GM19372 (cell line): ENCODE data around the gene IKZF2.
A peak's percentile ranks its signal among the peaks of the same experiment; 100 is the strongest.
"Not testable (repeated sequence)": the region's sequence is repeated elsewhere in the genome, so short reads cannot be mapped to it uniquely, and the experiment has no call there.

Experiments used
- ATAC-seq: cut with Tn5 transposase; IDR thresholded peaks from one replicate; pipeline ENCODE4 v1.9.1; 2021; ENCODE audit warnings: mild to moderate bottlenecking, low read depth, moderate library complexity; ENCODE audit not compliant: unreplicated experiment

The IKZF2 gene

DNA sequence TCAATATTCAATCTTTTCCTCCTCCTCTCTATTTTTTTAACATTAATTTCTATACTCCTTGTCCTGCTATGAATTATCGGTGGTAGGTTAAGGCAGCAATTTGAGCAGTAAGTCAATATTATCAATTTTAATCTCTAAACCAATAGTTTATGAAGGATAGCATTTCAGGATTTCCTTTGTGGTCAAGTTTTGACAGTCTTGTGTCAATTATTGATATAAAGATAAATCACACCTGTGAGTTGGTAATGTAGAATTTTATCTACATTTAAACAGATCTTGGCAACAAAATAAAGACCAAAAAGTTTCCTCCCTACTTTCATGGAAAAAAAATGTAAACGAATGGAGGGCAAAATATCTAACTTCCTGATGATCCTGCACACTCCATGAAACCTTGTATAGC, 87.3 kb downstream of the IKZF2 start:
- ATAC-seq = no peak

DNA sequence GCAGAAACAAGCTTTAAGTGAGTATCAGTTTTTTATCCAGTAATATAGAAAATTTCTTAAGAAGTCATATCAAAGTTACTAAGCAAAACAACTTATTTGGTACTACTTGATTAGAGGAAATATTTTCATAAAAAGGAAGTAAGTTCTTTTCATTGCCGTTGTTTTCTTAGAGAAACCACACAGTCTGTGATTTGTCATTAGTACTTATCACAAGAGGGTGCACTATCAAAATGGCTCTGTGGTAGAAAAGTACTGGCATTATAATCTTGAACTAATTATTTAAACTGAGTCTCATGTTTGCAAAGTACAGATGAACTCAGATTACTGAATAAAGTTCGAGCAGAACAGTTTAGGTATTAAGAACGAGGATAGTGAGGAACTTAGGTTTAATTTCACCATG, 93.4 kb downstream of the IKZF2 start:
- no peak for ATAC-seq

DNA sequence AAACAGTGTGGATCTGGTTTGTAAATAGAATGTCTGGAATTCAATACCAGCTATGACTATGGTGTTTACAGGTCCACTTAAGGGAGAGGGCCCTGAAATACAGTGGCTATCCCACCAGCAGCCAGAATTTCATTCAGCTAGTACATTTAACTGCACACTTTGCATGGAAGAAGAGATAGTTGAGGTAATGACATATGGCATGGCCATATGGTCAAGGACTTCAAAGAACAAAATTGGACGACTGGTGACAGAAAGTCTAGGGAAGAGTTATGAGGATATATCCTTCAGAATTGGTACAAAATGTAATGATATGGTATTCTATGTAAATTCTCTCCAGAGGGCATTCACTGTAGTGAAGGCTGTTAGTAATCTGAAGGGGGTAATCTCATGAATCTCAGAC, 105.0 kb downstream of the IKZF2 start:
- ATAC-seq = no peak

DNA sequence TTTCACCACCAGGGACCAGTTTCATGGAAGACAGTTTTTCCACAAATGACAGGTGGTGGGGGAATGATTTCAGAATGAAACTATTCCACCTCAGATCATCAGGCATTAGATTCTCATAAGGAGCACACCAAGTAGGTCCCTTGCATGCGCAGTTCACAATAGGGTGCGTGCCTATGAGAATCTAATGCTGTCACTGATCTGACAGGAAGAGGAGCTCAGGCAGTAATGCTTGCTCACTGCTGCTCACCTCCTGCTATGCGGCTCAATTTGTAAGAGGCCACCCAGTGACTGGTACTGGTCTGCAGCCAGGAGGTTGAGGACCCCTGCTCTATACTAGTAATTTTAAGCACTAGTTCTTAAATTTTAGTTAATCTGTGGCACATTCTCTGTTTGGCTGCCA, 107.8 kb downstream of the IKZF2 start:
- ATAC-seq = no peak

DNA sequence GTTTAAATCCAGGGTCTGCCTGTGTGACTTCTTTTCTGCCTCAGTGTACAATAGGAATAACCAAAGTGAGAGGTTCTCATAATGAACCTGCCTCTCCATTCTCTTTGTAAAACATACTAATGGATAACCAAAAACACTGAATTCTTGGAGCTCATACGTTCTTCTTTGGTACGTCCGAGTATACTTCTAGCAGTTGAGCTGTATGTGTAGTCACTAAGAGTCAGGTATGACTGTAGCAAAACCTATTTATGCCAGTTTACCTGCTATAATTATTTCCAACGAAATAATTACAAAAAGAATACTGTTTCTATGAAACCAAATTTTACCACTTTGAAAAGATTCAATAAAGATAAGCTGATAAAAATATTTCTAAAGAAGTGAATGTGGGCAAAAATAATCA, 109.2 kb downstream of the IKZF2 start:
- no peak for ATAC-seq

DNA sequence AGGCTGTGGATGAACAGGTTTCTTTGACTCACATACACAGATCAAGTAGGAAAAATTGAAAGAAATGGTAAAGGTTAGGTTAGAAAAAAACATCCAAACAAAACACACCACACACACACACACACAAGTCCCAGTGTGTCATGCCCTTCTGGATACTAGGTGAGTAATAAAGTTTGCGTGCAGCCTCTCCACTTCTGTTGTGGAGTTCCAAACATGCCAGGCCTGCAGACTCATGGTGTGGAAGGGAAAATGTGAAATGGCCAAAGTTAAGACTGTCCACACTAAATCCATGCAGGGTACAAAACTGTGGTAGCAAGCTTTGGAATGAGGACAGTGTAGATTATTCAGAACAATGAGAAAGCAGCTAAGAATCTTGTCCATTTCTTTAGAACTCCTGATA, 114.6 kb downstream of the IKZF2 start:
- no peak for ATAC-seq

DNA sequence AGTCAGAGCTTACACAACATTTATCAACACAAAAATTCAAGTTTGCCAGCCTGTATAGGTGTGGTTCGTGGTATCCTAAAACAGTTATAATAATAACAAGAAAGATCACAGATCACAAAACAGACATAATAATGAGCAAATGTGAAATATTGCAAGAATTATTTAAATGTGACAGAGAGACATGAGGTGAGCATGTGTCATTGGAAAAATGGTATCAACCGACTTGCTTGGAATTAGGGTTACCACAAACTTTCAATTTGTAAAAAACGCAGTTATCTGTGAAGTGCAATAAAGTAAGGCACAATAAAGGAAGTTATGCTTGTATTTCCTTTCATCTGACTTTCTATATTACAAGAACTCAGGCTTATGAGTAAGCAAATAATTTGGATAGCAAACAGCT, 116.8 kb downstream of the IKZF2 start:
- no peak for ATAC-seq

DNA sequence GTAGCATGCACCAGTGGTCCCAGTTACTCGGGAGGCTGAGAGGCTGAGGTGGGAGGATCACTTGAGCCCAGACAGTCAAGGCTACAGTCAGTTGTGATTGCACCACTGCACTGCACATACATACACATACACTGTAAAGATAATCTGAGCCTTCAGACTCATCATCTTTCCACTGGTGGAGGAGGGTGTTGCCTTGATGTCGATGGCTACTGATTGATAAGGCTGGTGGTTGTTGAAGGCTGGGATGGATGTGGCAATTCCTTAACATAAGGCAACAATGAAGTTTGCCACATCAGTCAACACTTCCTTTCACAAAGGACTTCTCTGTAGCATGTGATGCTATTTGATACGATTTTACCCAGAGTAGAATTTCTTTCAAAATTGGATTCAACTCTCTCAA, 118.8 kb downstream of the IKZF2 start:
- ATAC-seq = no peak

DNA sequence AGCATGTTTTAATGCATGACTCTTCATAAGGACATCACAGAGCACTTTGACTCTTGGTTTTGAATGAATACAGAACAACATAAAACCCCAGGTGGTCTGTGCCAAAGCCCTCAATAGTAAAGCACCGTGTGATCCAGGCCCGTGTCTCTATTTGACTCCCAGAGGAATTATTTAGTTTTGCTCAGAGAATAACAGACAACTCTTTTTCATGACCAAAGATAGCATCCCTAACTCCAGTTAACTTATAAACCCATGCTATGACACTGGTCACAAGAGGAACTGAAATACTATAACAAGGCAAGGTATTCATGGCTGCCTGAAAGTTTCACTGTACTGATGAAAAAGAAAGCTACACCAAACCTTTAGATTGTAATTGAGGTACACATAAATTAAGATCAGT, 128.4 kb downstream of the IKZF2 start:
- peak; percentile 65 for ATAC-seq

DNA sequence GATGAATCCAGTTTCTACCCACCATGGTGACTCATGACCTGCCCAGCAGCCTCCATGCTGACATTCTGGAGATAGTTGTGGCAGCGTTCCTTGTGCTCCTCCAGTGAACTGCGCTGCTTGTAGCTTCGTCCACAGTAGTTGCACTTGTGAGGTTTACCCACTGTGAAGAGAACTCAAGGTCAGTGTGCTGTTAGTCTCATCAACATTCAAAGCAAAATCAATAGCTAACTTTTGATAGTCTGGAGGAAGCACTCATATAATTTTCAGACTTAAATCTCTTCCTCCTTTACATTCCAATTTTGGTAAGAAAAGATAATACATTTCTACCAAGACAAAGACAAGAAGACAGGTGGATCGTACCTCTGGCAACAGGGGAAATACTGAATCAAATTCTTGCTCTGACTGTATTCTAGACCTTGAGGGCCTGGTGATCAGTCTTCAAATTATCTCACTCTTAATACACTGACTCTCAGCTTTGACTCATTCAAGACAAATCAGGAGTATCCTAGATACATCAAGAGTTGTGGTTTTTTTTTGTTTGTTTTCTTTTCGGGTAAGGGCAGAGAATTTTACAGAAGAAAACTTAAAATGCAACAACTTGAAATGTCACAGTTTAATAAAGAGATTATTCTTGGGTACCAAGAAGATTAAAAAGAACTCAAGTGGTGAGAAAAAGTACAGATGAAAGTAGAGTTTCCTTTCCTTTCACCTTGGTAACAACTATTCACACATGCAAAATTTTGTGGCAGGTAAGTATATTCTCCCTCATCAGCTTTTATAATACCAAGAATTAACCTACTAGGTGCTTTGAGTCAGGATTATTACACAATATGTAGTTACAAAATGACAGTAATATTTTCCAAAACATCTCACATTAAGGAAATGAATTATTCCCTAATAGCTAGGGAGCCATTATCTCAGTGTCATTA, 129.2 kb downstream of the IKZF2 start:
- ATAC-seq = peak; percentile 60

DNA sequence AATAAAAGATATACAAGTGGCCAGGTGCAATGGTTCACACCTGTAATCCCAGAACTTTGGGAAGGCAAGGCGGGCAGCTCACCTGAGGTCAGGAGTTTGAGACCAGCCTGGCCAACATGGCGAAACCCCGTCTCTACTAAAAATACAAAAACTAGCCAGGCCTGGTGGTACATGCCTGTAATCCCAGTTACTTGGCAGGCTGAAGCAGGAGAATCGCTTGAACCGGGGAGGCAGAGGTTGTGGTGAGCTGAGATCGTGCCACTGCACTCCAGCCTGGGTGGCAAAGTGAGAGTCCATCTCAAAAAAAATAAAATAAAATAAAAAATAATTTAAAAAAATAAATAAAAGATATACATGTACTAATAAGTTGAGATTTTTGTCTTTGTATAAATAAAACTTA, 130.5 kb downstream of the IKZF2 start:
- not testable (repeated sequence) for ATAC-seq

DNA sequence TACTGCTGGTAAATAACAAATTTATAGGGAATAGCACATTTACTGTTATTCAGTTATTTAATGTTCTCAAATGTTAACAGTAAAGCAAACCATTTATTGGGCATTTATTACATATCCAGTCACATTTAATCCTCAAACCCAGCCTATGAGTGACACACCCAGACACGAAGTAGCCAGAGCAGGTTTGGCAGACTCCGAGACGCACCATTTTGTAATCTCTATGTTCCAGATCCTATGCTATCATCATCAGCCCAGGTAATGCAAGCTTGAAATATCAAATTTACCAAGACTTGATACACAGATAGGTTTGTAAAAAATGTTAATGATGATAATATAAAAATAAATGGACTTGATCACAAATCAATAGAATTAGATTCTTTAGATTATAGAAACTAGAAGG, 131.1 kb downstream of the IKZF2 start:
- no peak for ATAC-seq

DNA sequence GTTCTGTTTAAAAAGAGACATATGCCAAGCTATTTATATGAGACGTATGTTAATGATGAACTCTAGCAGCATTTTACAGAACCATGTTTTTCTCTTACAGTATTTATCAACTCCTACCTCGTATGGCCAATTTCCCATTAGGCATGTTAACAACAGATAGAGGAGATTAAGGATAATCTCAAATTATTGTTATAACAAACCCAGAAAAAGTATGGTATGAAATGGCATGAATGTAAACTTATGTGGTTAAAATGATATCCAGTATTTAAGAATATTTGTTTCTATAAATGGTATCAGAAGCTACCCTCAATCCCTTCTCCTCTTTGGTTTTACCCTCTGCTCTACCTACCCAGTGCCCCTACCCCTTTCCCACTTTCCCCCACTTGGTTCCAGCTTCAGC, 132.0 kb downstream of the IKZF2 start:
- no peak for ATAC-seq

DNA sequence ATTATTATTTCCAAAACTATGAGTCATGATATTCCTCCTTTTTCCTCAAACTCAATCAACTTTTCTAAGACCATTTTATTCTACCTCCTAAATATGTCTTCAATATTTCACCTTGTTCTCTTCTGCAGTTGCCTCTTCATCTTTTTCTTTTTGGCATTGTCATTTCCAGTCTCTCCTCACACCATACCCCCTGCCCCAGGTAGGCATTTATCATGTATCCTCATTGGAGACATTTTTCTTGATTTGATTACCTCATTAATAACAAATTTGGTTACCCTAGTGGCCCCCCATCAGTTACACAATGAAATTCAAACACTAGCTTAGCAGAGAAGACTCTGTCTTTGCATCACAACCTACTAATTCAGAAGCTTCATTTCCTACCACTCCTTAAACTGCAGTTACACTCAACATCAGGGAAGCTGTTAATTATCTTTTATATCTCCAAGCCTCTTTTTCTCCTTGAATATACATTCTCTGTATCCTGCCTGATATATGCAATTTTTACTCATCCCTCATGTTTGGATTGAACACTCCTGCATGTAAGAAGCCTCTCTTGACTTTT, 133.0 kb downstream of the IKZF2 start:
- no peak for ATAC-seq

DNA sequence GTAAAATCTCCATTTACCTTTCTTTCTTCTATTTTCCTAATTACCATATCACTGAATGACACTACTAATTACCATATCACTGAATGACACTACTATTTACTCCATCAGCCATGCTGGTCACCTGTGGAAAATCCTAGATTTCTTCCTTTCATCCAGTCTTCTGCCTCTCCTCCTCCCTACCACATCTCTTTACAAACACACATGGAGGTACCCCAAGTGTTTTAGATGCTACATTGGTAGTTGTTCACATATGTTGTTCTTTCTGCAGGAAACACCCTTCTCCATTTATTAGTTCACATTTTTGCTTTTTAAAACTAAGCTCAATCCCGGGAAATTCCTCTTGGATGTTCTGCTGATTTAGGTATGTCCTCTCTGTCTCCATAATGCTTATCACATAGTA, 134.0 kb downstream of the IKZF2 start:
- ATAC-seq = no peak

DNA sequence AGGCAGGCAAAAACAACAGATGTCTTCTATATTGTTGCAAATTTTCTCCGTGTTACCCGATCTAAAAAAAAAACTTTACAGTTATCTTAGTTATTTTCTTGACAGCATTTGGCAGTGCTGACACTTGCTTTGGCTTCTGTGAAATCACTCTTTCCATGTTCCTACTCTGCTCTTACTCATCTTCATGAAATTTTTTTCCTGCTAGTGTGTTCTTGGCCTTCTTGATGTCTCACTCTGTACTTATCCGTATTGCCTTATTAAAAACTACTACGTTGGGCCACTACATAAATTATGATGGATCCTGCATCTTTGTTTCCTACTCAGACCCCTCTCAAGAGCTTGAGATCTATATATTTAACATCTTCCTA, 134.4 kb downstream of the IKZF2 start:
- no peak for ATAC-seq

DNA sequence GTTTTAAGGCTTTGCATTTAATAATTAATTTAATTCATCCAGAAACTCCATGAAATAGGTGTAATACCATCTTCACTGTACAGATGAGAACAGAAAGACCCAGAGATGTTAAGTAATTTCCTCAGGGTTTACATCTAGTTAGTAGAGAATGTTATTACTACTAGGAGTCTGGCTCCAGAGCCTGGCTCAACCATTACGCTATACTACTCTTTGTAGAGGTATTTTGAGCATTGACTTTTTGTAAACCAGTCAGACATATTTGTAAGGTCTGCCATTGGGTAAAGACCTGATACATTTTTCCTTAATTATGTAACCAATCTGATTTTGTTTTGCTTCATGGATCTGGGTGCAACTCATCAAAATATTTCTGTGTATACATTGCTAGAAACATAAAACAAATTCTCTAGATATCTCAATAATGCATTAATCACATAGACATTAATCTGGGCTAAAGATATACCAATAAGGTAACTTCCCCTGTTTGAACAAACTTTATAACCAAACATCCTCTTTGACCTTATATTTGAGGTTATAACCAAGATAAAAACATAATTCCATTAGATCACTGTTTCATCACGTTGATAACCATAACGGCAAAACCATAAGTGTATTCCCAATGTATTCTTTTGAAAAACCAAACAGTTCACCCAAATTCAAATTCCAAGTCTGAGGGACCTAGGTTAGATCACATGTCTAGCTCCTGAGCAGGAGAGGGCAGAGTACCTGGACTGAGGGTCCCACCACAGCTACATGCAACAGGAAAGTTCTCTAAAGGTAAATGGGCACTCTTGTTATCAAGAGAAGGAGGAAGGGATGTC, 135.0 kb downstream of the IKZF2 start:
- peak; percentile 32 for ATAC-seq

DNA sequence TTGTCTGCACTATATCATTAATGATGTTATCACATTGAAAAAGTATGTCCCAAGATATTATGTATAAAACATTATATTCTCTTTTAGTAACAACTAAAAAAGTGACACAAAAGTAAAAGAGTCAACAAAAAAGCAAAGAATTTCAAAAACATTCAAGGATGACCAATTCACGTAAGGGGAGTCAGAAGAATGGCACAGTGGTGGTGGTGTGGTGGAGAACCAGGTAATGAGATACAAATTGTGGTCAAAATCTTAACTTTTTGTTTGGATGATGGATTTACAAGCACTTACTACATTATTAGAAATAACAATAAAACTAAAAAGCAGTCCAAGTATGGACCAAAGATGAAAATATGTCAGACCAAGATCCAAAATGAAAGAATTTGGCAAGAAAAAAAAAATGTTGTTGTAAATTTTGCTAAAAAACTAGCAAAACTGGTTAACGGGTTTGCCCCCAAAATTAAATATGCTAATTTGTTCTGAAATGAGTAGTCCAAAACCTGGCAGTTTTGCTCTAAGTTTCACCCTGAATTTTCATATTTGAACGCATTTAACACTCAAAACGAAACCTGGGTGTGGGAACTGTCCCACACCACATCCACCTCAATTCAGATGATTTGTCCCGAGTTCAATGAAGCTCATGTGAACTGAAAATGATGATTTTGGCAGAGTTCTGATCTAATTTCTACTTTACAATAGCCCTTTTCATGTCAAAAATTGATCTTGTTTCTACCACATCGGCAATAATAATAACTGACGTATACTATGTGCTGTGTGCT, 135.8 kb downstream of the IKZF2 start:
- peak; percentile 70 for ATAC-seq

DNA sequence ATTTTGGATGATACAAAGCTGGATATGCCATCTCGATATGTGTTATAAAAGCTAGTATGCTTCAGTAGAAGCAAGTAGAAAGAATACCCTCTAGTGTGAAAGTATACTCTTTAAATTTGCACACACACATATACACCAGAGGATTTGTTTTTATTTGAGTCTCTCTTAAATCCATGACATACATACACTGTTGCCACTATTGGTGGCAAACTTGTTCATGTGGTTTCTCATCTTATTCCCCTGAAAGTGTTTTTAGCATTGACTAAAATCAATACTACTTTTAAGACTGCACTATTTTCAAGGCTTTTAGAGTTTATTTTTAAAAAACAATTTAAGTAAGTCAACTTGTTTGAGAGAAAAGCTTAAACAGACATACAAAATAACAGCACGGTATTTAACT, 137.4 kb downstream of the IKZF2 start:
- ATAC-seq = no peak

DNA sequence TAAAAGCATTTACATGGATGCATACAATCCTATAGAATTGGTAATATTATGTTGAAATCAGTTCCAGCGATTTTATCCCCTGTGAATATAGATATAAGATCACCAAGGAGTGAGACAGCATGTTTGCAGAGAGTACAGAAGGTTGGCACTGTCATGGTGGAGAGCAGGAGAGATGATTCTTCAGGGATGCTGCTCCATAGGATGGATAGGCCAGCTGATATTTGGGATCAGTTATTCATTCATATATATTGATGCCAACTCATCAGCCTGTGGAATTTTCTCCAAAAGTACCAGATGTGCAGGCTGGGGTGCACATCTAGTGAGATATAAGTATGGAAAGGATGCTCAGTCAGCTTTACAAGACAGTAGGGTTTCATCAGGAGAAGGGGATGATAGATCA, 139.9 kb downstream of the IKZF2 start:
- ATAC-seq = no peak
